GM12878 (cell line): Measurements from ENCODE around the gene TTC39B.

Experiments
- BCL11A ChIP-seq: IDR thresholded peaks from 2 replicates; pipeline ENCODE4 v1.6.1; 2011; ENCODE audit warnings: low read depth, low read length
- CTCF ChIP-seq, 3 experiments: IDR thresholded peaks in 2 of 3; conservative IDR thresholded peaks in 1 of 3; 2 replicates each; pipeline ENCODE4 v1.5.1; 2011; ENCODE audit warnings: low read depth in 3 of 3, low read length in 3 of 3, mild to moderate bottlenecking in 3 of 3, control low read depth in 2 of 3, moderate library complexity in 2 of 3, inconsistent platforms in 1 of 3, mixed read lengths in 1 of 3; ENCODE audit not compliant: control insufficient read depth in 2 of 3, insufficient read depth in 1 of 3; ENCODE audit errors: extremely low read depth in 1 of 3
- E2F4 ChIP-seq: IDR thresholded peaks from 2 replicates; pipeline ENCODE4 v1.6.1; 2012; ENCODE audit warnings: low read depth, low read length, improper control_type of control experiment
- EP300 ChIP-seq, 2 experiments: fragments of 150-350 bp in 1 of 2; IDR thresholded peaks; 2 replicates each; pipeline ENCODE4 v1.6.1; 2011 to 2012; ENCODE audit warnings: low read depth in 2 of 2, low read length in 2 of 2, borderline replicate concordance in 1 of 2, improper control_type of control experiment in 1 of 2, inconsistent platforms in 1 of 2; ENCODE audit not compliant: control insufficient read depth in 1 of 2
- NRF1 ChIP-seq: conservative IDR thresholded peaks from 2 replicates; pipeline ENCODE4 v1.6.1; 2011; ENCODE audit warnings: mild to moderate bottlenecking, low read depth, low read length, improper control_type of control experiment
- POLR2A ChIP-seq: IDR thresholded peaks from 2 replicates; pipeline ENCODE4 v1.6.1; 2011; ENCODE audit warnings: low read depth, mild to moderate bottlenecking, low read length
- YY1 ChIP-seq: IDR thresholded peaks from 2 replicates; pipeline ENCODE4 v1.6.1; 2011; ENCODE audit warnings: low read depth, mild to moderate bottlenecking, low read length
- ZBTB11 ChIP-seq: fragments of 450-650 bp; formaldehyde crosslinking; IDR thresholded peaks from 2 replicates; pipeline ENCODE4 v1.5.0; 2022; ENCODE audit warnings: mild to moderate bottlenecking, missing genetic modification characterization

- TF ChIP-seq YY1 (no peak), CTCF (IDR thresholded peaks at IDR 0.05 in 2 of 3, conservative IDR thresholded peaks at IDR 0.05 in 1 of 3; ENCODE audit: control insufficient read depth in 2 of 3, extremely low read depth in 1 of 3, insufficient read depth in 1 of 3, low read depth in 3 of 3, low read length in 3 of 3) (no peak), BCL11A (no peak), NRF1 (no peak), ZBTB11 (CRISPR knock-in tag) (no peak), POLR2A (no peak), EP300 (IDR thresholded peaks at IDR 0.05; ENCODE audit: borderline replicate concordance in 1 of 2, control insufficient read depth in 1 of 2, low read depth in 2 of 2, low read length in 2 of 2) (no peak), E2F4 (no peak)
Measured at GRCh38 chr9:15138357-15138686, 168.7 kb downstream of the TTC39B start.
